ENCODE results near the gene PCDHGB5. TPM values are rescaled to one million over a fixed set of nuclear protein-coding genes. Genes with fewer than 3 reads are reported as not detected.
A peak's percentile ranks its signal among the peaks of the same experiment; 100 is the strongest.

PCDHGB5 gene
- total RNA-seq, 6 donors from 2014 or later: 6.2 to 11.8 (median 8.3) TPM

DNA sequence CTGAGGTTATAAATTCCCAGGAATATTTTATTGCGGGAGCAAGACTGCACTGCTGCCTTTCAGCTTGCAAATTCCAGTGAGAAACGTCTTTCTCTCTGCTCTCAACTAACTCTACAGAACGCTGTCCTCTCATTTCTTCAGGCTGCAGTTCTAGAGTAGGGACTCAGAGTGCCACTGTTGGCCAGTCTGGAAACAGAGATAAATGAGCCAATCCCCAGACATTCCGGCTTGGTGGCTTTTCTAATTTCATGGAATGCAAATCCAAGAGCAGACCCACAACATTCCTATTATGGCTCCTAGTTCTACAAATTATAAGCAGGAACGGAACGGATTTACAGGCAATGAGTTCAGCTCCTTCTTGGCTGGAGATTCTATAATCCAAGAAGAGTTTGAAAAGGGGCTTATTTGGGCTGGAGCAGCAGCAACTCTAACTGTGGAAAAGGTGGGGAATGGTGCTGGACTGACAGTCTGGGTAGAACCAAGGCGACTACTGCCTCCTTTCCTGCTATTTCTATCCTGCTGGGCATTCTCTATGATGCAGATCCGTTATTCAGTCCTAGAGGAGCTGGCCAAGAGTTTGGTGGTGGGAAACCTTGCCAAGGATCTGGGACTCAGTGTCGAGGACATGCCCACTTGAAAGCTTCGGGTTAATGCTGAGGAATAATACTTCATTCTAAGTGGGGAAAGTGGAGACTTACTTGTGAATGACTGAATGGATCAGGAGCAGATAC lies 41.8 kb downstream of the PCDHGB5 start:
- DNase-seq: no peak
- TF ChIP-seq EP300 (IDR thresholded peaks at IDR 0.05) (no peak), POLR2A (IDR thresholded peaks at IDR 0.05) (no peak), POLR2AphosphoS5 (IDR thresholded peaks at IDR 0.05) (no peak)
- TF ChIP-seq, protein P1, sequence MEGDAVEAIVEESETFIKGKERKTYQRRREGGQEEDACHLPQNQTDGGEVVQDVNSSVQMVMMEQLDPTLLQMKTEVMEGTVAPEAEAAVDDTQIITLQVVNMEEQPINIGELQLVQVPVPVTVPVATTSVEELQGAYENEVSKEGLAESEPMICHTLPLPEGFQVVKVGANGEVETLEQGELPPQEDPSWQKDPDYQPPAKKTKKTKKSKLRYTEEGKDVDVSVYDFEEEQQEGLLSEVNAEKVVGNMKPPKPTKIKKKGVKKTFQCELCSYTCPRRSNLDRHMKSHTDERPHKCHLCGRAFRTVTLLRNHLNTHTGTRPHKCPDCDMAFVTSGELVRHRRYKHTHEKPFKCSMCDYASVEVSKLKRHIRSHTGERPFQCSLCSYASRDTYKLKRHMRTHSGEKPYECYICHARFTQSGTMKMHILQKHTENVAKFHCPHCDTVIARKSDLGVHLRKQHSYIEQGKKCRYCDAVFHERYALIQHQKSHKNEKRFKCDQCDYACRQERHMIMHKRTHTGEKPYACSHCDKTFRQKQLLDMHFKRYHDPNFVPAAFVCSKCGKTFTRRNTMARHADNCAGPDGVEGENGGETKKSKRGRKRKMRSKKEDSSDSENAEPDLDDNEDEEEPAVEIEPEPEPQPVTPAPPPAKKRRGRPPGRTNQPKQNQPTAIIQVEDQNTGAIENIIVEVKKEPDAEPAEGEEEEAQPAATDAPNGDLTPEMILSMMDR (IDR thresholded peaks at IDR 0.05): no peak
- 70 to 74% methylated on average over 10 of the region's 10 CpGs for WGBS, 2 donors
- no peaks in the 10 kb centered on the region for H3K4me1 ChIP-seq
- peaks cover 14 to 63% (median 40%) of the 10 kb centered on the region in 4 donors for H3K9me3 ChIP-seq
- H3K27me3 ChIP-seq: no peaks in the 10 kb centered on the region
- H3K27ac ChIP-seq: no peak overlapping the region
- no peak for ATAC-seq (ENCODE audit: low FRiP score in 2 of 2)
- H3K36me3 ChIP-seq: no peaks in the 10 kb centered on the region
- no peak overlapping the region for H3K4me3 ChIP-seq

DNA sequence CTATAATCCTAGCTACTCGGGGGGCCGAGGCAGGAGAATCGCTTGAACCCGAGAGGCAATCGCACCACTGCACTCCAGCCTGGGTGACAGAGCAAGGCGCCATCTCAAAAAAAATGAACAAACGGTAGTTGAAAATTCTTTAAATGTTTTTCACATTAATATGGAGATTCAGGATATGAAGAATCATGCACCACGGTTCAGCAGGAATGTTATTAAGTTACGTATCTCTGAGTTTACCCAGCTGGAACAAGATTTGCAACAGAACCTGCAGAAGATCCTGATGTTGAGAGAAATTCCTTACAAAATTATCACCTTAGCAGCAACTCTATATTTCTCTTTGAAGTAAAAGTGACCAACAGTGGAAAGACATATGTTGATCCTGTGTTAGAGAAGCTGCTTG lies 42.6 kb downstream of the PCDHGB5 start:
- Histone ChIP-seq H3K4me3 (no peak overlapping the region), H3K4me1 (no peaks in the 10 kb centered on the region), H3K27me3 (no peaks in the 10 kb centered on the region), H3K27ac (no peak overlapping the region), H3K9me3 (peaks cover 14 to 70% (median 39%) of the 10 kb centered on the region in 4 donors), H3K36me3 (no peaks in the 10 kb centered on the region)
- WGBS, 2 donors: 94 to 97% methylated on average over 9 of the region's 9 CpGs
- TF ChIP-seq POLR2A (IDR thresholded peaks at IDR 0.05) (no peak), EP300 (IDR thresholded peaks at IDR 0.05) (no peak), POLR2AphosphoS5 (IDR thresholded peaks at IDR 0.05) (no peak)
- TF ChIP-seq, protein P1 (IDR thresholded peaks at IDR 0.05): no peak
- no peak for ATAC-seq (ENCODE audit: low FRiP score in 2 of 2)
- no peak for DNase-seq

DNA sequence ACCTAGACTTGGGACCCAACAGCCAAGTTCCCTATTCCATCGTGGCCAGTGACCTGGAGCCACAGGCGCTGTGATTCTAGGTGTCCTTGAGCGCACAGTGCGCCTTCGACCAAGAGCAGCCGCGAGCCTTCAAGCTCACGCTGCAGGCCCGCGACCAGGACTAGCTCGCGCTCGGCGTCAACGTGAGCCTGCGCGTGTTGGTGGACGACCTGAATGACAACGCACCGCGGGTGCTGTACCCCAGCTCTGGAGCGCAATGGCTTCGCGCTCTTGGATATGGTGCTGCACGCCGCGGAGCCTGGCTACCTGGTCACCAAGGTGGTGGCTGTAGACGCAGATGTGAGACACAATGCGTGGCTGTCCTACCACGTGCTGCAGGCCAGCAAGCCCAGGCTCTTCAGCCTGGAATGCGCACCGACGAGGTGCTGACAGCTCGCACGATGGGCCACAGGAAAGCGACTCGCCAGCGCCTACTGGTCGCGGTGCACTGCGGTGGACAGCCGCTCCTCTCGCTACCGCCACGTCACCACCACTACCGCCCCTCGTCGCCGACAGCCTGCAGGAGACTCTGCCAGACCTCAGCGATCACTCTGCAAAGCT lies 43.9 kb downstream of the PCDHGB5 start:
- Histone ChIP-seq H3K9me3 (peaks cover 4 to 64% (median 37%) of the 10 kb centered on the region in 4 donors), H3K4me1 (no peaks in the 10 kb centered on the region), H3K4me3 (no peak overlapping the region), H3K27me3 (no peaks in the 10 kb centered on the region), H3K36me3 (no peaks in the 10 kb centered on the region), H3K27ac (no peak overlapping the region)
- 58 to 67% methylated on average over 11 to 49 of the region's 50 CpGs for WGBS, 2 donors
- TF ChIP-seq EP300 (IDR thresholded peaks at IDR 0.05): no peak
- TF ChIP-seq, protein P1 (IDR thresholded peaks at IDR 0.05): no peak
- no peak for TF ChIP-seq POLR2AphosphoS5 (IDR thresholded peaks at IDR 0.05)
- TF ChIP-seq POLR2A (IDR thresholded peaks at IDR 0.05): no peak
- DNase-seq (peak in 1 of 2 donors; percentile 71), ATAC-seq (ENCODE audit: low FRiP score in 2 of 2) (no peak)

Other genes starting within 250 kb of the PCDHGB5 start
- 1 to 10 TPM in 1 of 6 donors, under 1 TPM in 4, not detected in 1; 0.46 to 1.0 (median 0.77) TPM for gene PCDHB6, start 247.9 kb upstream of the PCDHGB5 start, total RNA-seq
- gene PCDHB7, start 225.3 kb upstream of the PCDHGB5 start, total RNA-seq: 1 to 10 TPM in 5 of 6 donors, under 1 TPM in 1; 0.30 to 2.9 (median 1.8) TPM
- 1 to 10 TPM in 1 of 6 donors, under 1 TPM in 3, not detected in 2; 0.83 to 2.1 (median 0.96) TPM for gene PCDHB8, start 220.2 kb upstream of the PCDHGB5 start, total RNA-seq
- 1 to 10 TPM; 1.6 to 4.9 (median 2.1) TPM for gene PCDHB16, start 215.6 kb upstream of the PCDHGB5 start, total RNA-seq
- 1 to 10 TPM in 4 of 6 donors, under 1 TPM in 2; 0.63 to 3.1 (median 1.2) TPM for gene PCDHB9, start 210.8 kb upstream of the PCDHGB5 start, total RNA-seq
- gene PCDHB10, start 205.6 kb upstream of the PCDHGB5 start, total RNA-seq: 1 to 10 TPM; 1.0 to 2.2 (median 1.6) TPM
- gene PCDHB11, start 198.3 kb upstream of the PCDHGB5 start, total RNA-seq: 1 to 10 TPM in 5 of 6 donors, under 1 TPM in 1; 0.78 to 3.4 (median 1.5) TPM
- 1 to 10 TPM in 4 of 6 donors, under 1 TPM in 2; 0.39 to 6.3 (median 1.8) TPM for gene PCDHB12, start 189.2 kb upstream of the PCDHGB5 start, total RNA-seq
- gene PCDHB13, start 184.0 kb upstream of the PCDHGB5 start, total RNA-seq: 1 to 10 TPM; 1.2 to 3.1 (median 2.1) TPM
- gene PCDHB14, start 174.6 kb upstream of the PCDHGB5 start, total RNA-seq: 1 to 10 TPM; 1.3 to 5.2 (median 2.7) TPM
- 1 to 10 TPM; 1.4 to 4.2 (median 2.6) TPM for gene PCDHB15, start 152.6 kb upstream of the PCDHGB5 start, total RNA-seq
- gene SLC25A2, start 93.9 kb upstream of the PCDHGB5 start, total RNA-seq: 1 to 10 TPM in 1 of 6 donors, under 1 TPM in 3, not detected in 2; 0.40 to 1.2 (median 0.55) TPM
- gene TAF7, start 77.2 kb upstream of the PCDHGB5 start, total RNA-seq: 10 to 100 TPM; 35.6 to 74.5 (median 39.8) TPM
- gene PCDHGA1, start 67.4 kb upstream of the PCDHGB5 start, total RNA-seq: under 1 TPM in 4 of 6 donors, not detected in 2; 0.15 to 0.51 (median 0.24) TPM
- 1 to 10 TPM; 1.6 to 4.3 (median 2.7) TPM for gene PCDHGA2, start 59.2 kb upstream of the PCDHGB5 start, total RNA-seq
- 1 to 10 TPM in 4 of 6 donors, under 1 TPM in 2; 0.80 to 2.1 (median 1.7) TPM for gene PCDHGA3, start 54.1 kb upstream of the PCDHGB5 start, total RNA-seq
- 1 to 10 TPM in 4 of 6 donors, under 1 TPM in 2; 0.76 to 6.3 (median 1.3) TPM for gene PCDHGB1, start 47.8 kb upstream of the PCDHGB5 start, total RNA-seq
- gene PCDHGA4, start 42.9 kb upstream of the PCDHGB5 start, total RNA-seq: 1 to 10 TPM; 1.7 to 9.4 (median 2.8) TPM
- gene PCDHGB2, start 38.0 kb upstream of the PCDHGB5 start, total RNA-seq: 10 to 100 TPM in 1 of 6 donors, 1 to 10 TPM in 5; 1.7 to 12.6 (median 2.7) TPM
- 1 to 10 TPM in 5 of 6 donors, under 1 TPM in 1; 0.97 to 7.3 (median 2.0) TPM for gene PCDHGA5, start 33.8 kb upstream of the PCDHGB5 start, total RNA-seq
- gene PCDHGB3, start 27.7 kb upstream of the PCDHGB5 start, total RNA-seq: 1 to 10 TPM; 1.2 to 6.3 (median 2.3) TPM
- gene PCDHGA6, start 24.1 kb upstream of the PCDHGB5 start, total RNA-seq: 1 to 10 TPM; 1.7 to 7.3 (median 3.6) TPM
- 10 to 100 TPM in 1 of 6 donors, 1 to 10 TPM in 5; 1.2 to 13.6 (median 2.7) TPM for gene PCDHGA7, start 15.2 kb upstream of the PCDHGB5 start, total RNA-seq
- 1 to 10 TPM; 2.4 to 6.5 (median 2.9) TPM for gene PCDHGB4, start 10.2 kb upstream of the PCDHGB5 start, total RNA-seq
- 1 to 10 TPM in 5 of 6 donors, under 1 TPM in 1; 0.66 to 8.4 (median 1.6) TPM for gene PCDHGA8, start 5.3 kb upstream of the PCDHGB5 start, total RNA-seq
- 1 to 10 TPM; 2.4 to 8.4 (median 4.5) TPM for gene PCDHGA9, start 4.8 kb downstream of the PCDHGB5 start, total RNA-seq
- gene PCDHGB6, start 10.1 kb downstream of the PCDHGB5 start, total RNA-seq: 1 to 10 TPM; 3.2 to 7.4 (median 6.3) TPM
- 10 to 100 TPM in 1 of 6 donors, 1 to 10 TPM in 5; 3.0 to 19.9 (median 4.3) TPM for gene PCDHGA10, start 15.0 kb downstream of the PCDHGB5 start, total RNA-seq
- 10 to 100 TPM in 4 of 6 donors, 1 to 10 TPM in 2; 7.0 to 22.5 (median 12.7) TPM for gene PCDHGB7, start 19.7 kb downstream of the PCDHGB5 start, total RNA-seq
- 10 to 100 TPM in 1 of 6 donors, 1 to 10 TPM in 5; 2.0 to 16.8 (median 2.3) TPM for gene PCDHGA11, start 23.1 kb downstream of the PCDHGB5 start, total RNA-seq
- 10 to 100 TPM in 1 of 6 donors, 1 to 10 TPM in 5; 4.3 to 19.9 (median 5.7) TPM for gene PCDHGA12, start 32.6 kb downstream of the PCDHGB5 start, total RNA-seq
- 100 to 1,000 TPM in 1 of 6 donors, 10 to 100 TPM in 5; 26.4 to 116 (median 50.1) TPM for gene PCDHGC3, start 78.0 kb downstream of the PCDHGB5 start, total RNA-seq
- gene PCDHGC4, start 87.1 kb downstream of the PCDHGB5 start, total RNA-seq: 10 to 100 TPM in 1 of 6 donors, 1 to 10 TPM in 4, under 1 TPM in 1; 0.69 to 24.7 (median 1.8) TPM
- 10 to 100 TPM in 1 of 6 donors, 1 to 10 TPM in 3, under 1 TPM in 2; 0.61 to 11.5 (median 1.4) TPM for gene PCDHGC5, start 91.1 kb downstream of the PCDHGB5 start, total RNA-seq
- gene DIAPH1, start 221.1 kb downstream of the PCDHGB5 start, total RNA-seq: 100 to 1,000 TPM in 5 of 6 donors, 10 to 100 TPM in 1; 96.4 to 175 (median 133) TPM
- 10 to 100 TPM; 37.2 to 76.5 (median 47.6) TPM for gene HDAC3, start 238.9 kb downstream of the PCDHGB5 start, total RNA-seq
- 1 to 10 TPM; 2.6 to 9.4 (median 6.5) TPM for gene RELL2, start 239.1 kb downstream of the PCDHGB5 start, total RNA-seq

All from upper lobe of left lung (tissue), 6 donors.